ENCODE measurements around the gene FAR2.
"Not testable (repeated sequence)": the region's sequence is repeated elsewhere in the genome, so short reads cannot be mapped to it uniquely, and the experiment has no call there.

GRCh38 chr12:29169978-29170377 is 20.9 kb downstream of the FAR2 start:
- TF ChIP-seq, protein P1, sequence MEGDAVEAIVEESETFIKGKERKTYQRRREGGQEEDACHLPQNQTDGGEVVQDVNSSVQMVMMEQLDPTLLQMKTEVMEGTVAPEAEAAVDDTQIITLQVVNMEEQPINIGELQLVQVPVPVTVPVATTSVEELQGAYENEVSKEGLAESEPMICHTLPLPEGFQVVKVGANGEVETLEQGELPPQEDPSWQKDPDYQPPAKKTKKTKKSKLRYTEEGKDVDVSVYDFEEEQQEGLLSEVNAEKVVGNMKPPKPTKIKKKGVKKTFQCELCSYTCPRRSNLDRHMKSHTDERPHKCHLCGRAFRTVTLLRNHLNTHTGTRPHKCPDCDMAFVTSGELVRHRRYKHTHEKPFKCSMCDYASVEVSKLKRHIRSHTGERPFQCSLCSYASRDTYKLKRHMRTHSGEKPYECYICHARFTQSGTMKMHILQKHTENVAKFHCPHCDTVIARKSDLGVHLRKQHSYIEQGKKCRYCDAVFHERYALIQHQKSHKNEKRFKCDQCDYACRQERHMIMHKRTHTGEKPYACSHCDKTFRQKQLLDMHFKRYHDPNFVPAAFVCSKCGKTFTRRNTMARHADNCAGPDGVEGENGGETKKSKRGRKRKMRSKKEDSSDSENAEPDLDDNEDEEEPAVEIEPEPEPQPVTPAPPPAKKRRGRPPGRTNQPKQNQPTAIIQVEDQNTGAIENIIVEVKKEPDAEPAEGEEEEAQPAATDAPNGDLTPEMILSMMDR (conservative IDR thresholded peaks at IDR 0.05; ENCODE audit: low read depth, low read length), result not testable (repeated sequence)
- TF ChIP-seq EZH2 (IDR thresholded peaks at IDR 0.05; ENCODE audit: borderline replicate concordance, low read depth, low read length, poor library complexity, severe bottlenecking), result not testable (repeated sequence)
